Measurements from ENCODE around the gene EIF3A.
"Not testable (repeated sequence)": the region's sequence is repeated elsewhere in the genome, so short reads cannot be mapped to it uniquely, and the experiment has no call there.

Gene EIF3A

DNA sequence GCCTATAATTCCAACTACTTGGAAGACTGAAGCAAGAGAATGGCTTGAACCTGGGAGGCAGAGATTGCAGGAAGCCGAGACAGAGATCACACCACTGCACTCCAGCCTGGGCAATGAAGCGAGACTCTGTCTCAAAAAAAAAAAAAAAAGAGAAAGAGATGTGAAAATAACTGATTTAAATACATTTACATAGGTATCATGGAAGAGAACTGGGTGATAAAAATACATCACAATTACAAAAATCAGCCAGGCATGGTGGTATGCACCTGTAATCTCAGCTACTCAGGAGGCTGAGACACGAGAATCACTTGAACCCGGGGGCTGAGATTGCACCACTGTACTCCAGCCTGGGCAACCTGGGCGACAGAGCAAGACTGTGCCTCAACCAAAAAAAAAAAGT lies 31.3 kb downstream of the EIF3A start:
- no peak for DNase-seq (ENCODE audit: low spot score)

DNA sequence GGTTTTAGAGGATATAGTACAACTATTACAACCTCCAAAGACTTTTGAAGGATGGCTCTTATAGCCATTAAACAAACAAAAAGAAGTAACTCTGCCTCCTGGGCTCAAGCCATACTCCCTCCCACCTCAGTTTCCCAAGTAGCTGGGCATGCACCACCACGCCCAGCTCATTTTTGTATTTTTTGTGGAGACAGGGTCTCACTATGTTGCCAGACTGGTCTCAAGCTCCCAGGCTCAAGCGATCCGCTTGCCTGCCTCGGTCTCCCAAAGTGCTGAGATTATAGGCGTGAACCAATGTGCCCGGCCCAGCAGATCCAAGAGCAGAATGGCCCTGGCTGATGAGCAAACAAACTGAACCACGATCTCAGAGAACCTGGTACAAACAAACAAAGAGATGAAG lies 35.1 kb downstream of the EIF3A start:
- no peak for DNase-seq (ENCODE audit: low spot score)

DNA sequence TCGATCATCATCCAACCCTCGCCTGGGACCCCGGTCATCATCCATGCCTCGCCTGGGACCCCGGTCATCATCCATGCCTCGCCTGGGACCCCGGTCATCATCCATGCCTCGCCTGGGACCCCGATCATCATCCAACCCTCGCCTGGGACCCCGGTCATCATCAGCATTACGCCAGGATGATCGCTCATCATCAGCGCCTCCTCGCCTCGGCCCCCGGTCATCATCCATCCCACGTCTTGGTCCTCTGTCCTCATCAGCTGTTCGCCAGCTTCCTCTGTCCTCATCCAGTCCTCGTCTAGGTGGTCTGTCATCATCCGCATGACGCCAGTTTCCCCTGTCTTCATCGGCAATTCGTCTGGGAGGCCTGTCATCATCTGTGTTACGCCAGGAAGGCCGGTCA lies 38.4 kb downstream of the EIF3A start:
- no peak for DNase-seq (ENCODE audit: low spot score)

DNA sequence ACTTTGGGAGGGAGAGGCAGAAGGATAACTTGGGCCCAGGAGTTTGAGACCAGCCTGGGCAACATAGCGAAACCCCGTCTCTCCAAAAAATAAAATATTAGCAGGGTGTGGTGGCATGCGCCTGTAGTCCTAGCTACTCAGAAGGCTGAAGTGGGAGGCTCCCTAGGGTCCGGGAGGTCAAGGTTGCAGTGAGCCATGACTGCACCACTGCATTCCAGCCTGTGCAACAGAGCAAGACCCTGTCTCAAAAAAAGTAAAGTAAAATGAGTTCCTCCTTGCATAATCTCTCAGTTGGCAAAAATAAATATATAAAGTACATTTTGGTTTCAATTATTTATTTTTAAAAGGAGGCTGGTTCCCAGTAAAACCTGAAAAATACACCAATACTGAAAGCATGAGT lies 39.3 kb downstream of the EIF3A start:
- DNase-seq (ENCODE audit: low spot score), result no peak

DNA sequence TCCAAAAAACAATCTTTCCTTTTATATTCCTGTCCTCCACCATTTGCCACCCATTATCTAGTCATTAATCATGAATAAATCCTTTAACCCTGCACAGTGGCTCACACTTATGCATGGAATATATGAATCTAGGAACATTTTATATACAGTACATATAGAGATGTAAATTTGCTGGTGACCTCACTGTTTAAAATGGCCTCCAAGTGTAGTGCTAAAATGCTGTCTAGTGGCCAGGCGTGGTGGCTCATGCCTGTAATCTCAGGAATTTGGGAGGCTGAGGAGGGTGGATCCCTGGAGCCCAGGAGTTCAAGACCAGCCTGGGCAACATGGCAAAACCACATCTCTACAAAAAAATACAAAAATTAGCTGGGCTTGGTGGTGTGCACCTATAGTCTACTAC lies 41.5 kb downstream of the EIF3A start:
- no peak for DNase-seq (ENCODE audit: low spot score)

DNA sequence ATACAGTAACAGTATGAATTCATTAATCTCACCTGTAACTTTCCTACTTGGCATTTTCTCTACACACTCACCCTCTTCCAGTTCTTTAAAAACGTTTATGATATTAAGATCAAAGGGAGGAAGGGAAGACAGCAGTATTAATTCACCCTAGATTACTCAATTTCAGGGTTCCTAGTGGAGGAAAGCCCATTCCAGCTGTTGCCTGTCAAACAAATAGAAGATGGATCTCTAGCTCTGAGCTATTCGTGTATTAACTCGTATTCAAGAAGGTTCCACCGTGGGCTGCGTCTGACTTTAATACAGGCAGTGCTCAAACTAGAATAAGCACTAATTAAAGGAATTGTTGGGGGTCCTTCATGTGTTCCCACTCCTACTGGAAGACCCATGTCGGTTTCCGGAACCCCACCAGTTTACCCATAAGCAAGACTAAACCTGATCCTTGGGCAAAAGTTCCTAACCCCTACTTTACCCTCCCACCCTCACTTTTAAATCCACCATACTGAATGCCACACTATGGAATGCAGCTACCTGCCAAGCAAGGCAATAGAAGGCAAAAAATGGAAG lies 49.0 kb downstream of the EIF3A start:
- DNase-seq (ENCODE audit: low spot score), result no peak

DNA sequence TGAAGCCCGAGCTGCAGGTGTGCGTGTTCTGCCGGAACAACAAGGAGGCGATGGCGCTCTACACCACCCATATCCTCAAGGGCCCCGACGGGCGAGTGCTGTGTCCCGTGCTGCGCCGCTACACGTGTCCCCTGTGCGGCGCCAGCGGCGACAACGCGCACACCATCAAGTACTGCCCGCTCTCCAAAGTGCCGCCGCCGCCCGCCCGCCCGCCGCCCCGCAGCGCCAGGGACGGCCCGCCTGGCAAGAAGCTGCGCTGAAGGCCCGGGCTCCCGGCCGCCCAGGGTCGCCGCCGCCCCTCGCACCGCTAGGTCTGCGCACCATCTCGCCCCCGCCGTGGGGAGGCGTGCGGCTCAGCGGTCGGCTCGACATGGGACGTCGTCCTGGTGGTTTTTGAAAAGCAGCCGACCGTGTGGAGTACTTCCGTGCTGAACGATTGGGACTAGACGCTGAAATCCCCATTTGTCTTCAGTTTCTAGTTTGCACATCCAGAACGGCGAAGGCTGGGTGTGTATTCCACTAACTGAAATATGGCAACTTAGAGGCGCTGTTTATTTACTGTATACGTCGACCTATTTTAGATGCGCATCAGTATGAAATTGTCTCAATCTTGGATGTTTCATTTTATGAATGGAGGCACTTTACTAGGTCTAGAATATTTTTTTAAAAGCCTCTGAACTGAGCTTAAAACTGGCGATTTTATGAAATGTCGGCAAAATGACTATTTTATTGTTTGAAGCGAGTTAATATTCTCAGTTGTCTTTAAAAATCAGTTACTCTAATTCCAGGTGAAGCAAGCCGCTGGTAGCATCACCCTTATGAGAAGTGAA lies 50.0 kb downstream of the EIF3A start:
- peak; percentile 38 for DNase-seq (ENCODE audit: low spot score)

DNA sequence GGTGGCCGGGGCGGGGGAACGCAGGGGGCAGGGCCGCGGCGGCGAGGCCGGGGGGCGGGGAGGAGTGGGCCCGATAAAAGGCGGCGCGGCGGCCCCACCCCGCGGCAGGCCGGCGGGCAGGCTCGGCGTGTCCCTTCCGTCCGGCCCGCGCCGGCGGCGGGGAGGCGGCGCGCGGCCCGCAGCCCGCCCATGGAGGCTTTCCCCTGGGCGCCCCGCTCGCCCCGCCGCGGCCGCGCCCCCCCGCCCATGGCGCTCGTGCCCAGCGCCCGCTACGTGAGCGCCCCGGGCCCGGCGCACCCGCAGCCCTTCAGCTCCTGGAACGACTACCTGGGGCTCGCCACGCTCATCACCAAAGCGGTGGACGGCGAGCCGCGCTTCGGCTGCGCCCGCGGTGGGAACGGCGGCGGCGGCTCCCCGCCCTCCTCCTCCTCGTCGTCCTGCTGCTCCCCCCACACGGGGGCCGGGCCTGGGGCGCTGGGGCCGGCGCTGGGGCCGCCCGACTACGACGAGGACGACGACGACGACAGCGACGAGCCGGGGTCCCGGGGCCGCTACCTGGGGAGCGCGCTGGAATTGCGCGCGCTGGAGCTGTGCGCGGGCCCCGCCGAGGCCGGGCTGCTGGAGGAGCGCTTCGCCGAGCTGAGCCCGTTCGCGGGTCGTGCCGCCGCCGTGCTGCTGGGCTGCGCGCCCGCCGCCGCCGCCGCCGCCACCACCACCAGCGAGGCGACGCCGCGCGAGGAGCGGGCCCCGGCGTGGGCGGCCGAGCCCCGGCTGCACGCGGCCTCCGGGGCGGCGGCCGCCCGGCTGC lies 50.8 kb downstream of the EIF3A start, which contains the start of gene NANOS1:
Gene NANOS1 (plus strand): TSS at position 102 of the 808 bp plus-strand sequence. CDS start 88 bp downstream, at position 190.
- no peak for DNase-seq (ENCODE audit: low spot score)

DNA sequence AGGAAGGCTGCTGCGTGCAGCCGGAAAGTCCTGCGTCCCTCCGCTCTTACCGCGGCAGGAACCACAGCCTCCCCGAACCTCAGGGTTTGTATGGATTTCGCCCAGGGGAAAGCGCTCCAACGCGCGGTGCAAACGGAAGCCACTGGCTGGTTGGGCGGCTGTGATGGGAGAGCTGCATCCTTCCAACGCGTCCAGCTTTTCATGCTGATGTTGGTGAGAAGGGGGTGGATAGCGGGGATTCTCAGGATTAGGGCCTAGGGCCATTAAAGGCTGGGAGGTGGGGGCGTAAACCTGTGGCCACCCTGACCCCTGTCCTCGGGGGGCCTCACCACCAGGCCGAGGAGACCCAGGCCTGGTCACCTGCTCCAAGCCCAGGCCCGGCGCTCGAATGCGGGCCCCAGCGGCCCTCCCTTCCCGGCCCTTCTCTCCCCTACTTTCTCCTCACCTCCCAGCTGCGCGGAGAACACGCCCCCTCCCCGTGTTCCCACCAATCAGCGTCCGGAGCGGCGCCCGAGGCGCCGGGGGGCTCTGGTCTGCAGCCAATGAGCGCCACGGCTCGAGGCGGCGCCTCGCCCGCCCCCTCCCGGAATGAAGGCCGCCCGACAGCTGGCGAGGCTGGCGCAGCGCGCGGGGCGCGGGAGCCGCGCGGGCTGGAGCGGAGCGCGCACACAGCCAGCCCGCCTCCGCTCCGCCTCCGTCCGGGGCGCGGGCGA lies 51.6 kb downstream of the EIF3A start:
- DNase-seq (ENCODE audit: low spot score), result peak; percentile 88

DNA sequence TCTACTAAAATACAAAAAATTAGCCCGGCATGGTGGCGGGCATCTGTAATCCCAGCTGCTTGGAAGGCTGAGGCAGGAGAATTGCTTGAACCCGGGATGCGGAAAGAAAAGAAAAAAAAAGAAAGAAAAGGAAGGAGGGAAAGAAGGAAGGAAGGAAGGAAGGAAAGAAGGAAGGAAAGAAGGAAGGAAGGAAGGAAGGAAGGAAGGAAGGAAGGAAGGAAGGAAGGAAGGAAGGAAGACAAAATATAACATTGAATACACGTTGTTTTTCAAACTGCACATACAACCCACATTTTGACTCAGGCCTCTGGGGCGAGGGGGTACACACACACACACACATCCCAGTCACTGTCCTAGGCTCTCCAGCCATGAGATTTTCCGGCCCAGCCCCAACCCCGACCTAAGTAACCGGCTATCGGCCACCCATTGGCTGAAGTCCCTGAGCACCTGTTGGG lies 52.1 kb downstream of the EIF3A start:
- DNase-seq (ENCODE audit: low spot score), result not testable (repeated sequence)

DNA sequence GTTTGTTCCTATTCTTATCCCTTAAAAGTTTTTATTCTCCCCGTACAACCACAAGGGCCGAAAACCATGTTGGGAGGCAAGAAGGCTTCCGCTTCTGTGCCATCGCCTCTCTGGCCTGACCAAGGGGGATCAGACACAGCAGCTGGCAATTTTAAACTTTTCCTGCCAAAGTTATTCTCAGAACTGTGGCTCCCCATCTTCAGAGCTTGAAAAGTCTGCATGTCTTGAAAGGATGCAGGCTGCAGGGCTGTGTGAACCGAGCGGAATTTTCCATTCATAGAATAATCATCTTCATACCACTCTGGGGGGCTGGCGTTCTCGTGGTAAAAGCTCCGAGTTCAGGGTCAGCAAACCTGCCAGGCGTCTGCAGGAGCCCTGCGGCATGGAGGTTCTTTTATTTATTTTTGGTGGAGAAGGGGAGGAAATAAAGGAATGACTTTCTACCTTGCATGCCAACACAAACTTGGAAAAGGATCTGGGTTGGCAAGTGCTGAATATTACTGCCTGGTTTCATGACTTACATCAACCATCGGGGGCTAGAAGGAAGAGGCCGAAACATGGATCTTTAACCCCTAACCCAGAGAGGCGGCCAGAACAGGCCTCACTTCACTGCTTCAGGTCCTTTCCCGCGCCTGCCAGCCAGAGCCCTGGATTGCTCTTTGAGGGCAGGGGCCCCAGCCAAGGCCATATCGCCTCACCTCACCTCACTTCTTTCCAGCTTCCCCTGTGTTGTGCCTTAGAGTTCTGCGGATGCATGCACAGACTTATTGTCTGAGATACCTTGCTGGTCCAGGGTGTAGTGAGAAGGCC lies 54.1 kb downstream of the EIF3A start:
- DNase-seq (ENCODE audit: low spot score), result no peak

DNA sequence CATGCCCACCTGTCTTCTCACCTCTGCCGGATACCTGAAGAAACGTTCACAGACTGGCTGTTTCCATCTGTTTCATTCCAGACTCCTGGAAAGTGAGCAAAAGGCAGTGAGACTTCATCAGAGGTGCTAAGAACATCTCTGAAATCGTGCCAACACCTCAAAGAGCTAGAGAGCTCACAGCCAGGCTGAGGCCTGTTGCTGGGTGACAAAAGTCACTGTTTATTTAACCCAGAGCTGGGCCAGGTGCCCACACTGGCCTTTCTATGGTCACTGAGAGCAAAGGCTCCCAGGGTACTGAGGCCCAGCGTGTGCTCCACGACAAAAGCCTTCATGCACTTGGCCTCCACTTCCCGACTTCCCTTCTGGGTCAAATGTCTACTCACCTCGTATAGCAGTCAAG lies 54.8 kb downstream of the EIF3A start:
- DNase-seq (ENCODE audit: low spot score), result no peak

DNA sequence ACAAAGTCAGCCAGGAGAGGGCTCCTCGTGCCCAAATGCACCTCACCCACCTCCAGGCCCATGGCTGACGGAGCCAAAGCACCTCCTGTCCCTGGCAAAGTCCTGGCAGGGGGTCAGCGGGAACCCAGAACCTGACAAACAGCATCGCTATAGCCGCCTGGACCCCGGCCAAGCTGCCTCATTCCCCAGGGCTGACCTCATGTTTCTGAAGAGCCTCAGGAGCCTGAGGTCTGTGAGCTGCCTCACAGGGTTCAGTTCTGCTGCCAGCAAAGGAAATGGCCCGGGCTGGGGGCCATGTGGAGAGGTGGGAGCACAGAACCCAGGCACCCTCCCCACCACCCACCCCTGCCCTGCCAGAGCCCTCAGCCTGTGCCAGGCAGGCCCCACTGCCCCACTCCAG lies 55.3 kb downstream of the EIF3A start:
- DNase-seq (ENCODE audit: low spot score), result no peak

DNA sequence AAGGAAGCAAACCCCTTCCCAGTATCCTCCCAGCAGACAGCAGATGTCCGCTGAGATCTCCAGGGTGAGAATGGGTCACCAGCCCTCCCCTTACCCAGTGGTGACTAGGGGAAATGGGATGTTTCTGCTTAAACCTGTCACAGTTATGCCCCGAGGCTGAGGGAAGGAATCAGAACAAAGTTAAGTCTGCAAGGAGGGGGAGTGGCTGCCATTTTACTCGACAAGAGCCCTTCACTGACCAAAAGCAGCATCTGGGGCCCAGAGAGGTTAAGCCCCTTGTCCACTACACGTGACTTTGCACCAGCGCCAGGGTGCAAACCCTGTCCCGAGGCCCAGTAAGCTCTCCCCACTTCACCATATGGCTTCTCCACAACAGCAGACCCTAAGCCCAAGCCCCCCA lies 55.7 kb downstream of the EIF3A start:
- DNase-seq (ENCODE audit: low spot score), result no peak

DNA sequence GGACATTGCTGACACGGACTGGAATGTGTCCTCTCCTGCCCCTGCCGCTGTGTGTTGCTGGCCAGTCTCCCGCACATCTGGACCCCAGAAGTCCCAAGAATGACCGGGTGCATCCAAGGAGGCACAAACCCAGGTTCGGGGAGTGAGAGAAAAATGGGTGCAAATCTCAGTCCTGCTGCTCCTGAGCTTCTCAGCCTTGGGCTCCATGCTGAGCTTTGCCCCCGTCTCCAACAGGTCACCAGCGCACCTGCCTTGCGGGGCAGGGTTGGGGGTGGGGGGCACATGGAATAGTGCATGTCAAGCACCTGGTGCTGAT lies 57.1 kb downstream of the EIF3A start:
- no peak for DNase-seq (ENCODE audit: low spot score)

DNA sequence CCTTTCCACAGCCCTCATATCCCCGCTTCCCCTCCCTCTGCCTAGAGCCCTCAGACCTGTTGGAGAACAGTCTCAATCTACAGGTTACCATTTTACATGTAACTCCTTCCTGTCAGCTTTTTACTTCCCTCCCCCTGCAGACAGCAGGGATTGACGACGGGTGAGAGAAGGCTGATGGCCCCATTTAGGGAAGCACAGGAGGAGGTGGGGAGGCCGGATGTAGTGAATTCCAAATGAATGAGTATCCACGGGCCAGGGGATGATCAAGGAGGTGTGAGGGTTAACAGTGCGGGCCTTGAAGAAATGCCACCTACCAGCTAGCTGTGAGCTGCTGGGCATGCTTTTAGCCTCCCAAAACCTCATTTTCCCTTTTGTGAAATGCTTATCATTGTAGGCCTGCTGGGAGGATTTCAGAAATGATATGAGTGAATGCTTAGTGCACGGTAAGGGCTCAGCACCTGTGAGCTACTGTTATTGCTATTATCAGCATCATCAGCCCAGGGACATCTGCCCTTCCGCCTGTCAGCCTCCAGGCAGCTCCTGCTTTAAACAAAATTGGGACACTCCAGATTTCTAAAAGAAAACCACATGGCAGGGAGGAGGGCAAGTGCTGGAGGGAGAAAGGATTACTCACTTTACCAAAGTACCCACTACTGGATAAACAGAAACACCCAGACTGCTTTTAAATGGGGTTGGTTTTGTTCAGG lies 57.6 kb downstream of the EIF3A start:
- DNase-seq (ENCODE audit: low spot score), result no peak

DNA sequence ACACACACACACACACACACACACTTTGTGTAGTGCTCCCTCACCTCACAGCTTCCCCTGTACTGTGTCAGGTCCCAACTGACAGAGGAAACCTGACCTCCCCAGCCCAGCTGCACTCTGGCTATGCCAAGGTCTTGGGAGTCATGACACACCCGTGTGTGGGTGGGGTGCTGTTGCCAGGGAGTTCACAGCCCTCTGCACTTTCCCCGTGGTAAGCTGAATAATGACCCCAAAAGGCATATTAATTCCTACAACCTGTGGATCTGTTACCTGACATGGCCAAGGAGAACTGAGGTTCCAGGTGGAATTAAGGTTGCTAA lies 60.0 kb downstream of the EIF3A start:
- no peak for DNase-seq (ENCODE audit: low spot score)

DNA sequence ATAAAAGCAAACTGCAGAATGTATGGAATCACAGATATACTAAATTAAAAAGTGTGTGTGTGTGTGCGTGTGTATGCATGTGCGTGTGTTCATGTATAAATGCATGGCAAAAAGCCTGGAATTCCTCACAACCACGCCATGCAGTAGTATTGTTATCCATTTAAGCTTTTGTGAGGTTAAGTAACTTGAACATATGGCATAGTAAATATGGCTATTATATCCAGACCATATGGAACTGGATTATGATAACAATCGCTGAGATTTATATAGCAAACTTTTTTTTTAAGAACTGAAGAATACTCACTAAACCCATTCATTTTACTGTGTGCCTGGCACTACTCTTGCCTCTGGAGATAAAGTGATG lies 73.4 kb downstream of the EIF3A start:
- no peak for DNase-seq (ENCODE audit: low spot score)

DNA sequence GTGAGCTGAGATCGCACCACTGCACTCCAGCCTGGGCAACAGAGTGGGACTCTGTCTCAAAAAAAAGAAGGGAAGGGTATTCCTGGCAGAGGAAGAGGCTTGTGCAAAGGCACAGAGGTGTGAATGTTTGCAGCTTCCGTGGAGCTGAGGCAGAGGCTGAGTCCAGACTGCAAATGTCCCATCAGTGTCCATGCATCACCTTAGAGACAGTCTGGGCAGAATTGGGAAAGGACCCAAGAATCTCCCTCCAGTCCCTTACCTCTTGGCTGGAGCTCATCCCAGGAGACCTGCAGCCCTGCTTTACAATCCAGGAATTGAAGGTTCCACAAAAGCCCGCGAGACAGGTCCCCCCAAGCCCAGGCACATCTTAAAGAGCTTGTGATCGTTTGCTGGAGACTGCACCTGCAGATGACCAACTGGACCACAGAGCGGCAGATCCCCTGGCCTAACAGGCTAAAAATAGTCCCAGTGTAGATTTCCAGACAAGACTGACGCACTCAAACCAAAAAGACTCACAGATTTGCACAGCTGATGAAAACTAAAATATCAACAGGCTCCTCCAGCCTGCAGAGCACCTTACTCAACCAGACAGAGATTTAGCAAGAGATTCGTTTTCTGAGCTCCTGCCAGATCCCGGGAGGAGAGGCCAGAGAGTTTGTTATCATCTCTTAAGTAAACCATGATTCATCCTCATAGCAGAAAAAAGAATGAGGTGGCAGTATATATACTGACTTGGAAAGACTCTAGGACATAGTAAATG lies 74.0 kb downstream of the EIF3A start:
- no peak for DNase-seq (ENCODE audit: low spot score)

DNA sequence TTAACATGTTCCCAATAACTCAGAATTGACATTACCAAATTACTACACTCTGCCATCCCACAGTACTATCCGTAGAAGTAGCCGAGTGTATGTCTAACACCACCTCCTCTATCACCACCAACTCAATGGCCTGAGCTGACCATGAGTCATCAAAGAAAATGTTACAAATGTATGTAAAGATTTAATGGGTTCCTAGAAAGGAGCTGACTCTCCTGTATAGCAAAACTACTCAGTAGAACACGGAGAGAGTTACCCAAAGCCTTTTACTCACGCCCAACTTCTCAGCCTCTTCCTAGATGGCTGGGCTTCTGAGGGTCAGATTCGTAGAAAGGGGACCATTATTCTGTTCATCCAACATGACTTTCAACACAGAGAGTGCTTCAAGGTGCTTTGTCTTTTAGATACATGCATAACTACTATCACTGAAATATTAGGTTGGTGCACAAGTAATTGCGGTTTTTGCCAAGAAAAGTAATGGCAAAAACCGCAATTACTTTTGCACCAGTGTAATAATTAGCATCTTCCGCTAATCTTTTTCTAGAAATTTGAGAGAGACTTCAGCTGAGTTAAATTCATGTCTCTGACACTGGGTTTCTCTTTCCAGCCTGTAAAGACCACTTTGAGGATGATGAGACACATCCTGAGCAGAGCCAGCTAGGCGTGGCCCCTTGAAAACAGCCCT lies 75.1 kb downstream of the EIF3A start:
- no peak for DNase-seq (ENCODE audit: low spot score)

All from CD4-positive, alpha-beta T cell treated with Interleukin-15 for 4 hours (primary cell).